Hematopoietic multipotent progenitor cell treated with erythropoietin and hydrocortisone succinate and interleukin-3 and kit ligand, for 15 days (in vitro differentiated cells): ENCODE data around the gene PCMTD2.
"Not testable (repeated sequence)": the region's sequence is repeated elsewhere in the genome, so short reads cannot be mapped to it uniquely, and the experiment has no call there.

Experiments used
- DNase-seq: peaks from one replicate; pipeline ENCODE4 v3.0.0-alpha.2; 2015; ENCODE audit warnings: low spot score

Gene PCMTD2

GRCh38 chr20:64286447-64287263, 31.1 kb downstream of the PCMTD2 start:
- DNase-seq: not testable (repeated sequence)

- DNase-seq: not testable (repeated sequence)
Observed at GRCh38 chr20:64287264-64287590, 31.7 kb downstream of the PCMTD2 start.

GRCh38 chr20:64292167-64292566, 36.6 kb downstream of the PCMTD2 start:
- not testable (repeated sequence) for DNase-seq

GRCh38 chr20:64303086-64303485, 47.5 kb downstream of the PCMTD2 start:
- not testable (repeated sequence) for DNase-seq

- DNase-seq: not testable (repeated sequence)
Observed at GRCh38 chr20:64313761-64314160, 58.2 kb downstream of the PCMTD2 start.

GRCh38 chr20:64315381-64315780, 59.8 kb downstream of the PCMTD2 start:
- DNase-seq: not testable (repeated sequence)

GRCh38 chr20:64315884-64316283, 60.3 kb downstream of the PCMTD2 start:
- DNase-seq: not testable (repeated sequence)

- DNase-seq: peak; percentile 52
Observed at GRCh38 chr20:64316415-64317083, 61.0 kb downstream of the PCMTD2 start.

- not testable (repeated sequence) for DNase-seq
Observed at GRCh38 chr20:64317331-64317730, 61.8 kb downstream of the PCMTD2 start.

- DNase-seq: not testable (repeated sequence)
Observed at GRCh38 chr20:64318056-64318455, 62.5 kb downstream of the PCMTD2 start.

- not testable (repeated sequence) for DNase-seq
Observed at GRCh38 chr20:64322031-64322789, 66.7 kb downstream of the PCMTD2 start.
